ENCODE measurements around the gene NOP10. TPM values are rescaled to one million over a fixed set of nuclear protein-coding genes. Genes with fewer than 3 reads are reported as not detected.

NOP10 gene
- total and polyA plus RNA-seq, 12 donors = 136 to 353 (median 172) TPM

DNA sequence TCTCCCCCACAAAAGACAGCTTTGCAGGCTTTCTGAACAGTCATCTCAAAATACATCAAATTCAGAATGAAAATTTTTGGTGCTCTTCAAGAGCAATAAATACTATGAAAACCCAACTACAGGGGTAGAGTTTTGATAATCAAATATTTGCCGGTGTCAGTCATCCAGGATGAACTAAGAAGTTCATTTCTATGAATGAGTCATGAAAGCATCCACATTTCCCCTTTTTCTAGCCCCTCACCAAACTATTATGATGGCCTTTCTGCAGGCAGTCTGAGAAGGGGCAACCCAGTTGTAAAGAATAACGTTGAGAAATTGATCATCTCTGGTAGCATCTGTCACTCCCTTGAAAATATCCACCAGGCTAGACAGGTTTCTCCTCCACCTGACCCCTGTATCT is 27.2 kb upstream of the NOP10 start:
- intact Hi-C loops (cut with DNase I) = no loop called here

DNA sequence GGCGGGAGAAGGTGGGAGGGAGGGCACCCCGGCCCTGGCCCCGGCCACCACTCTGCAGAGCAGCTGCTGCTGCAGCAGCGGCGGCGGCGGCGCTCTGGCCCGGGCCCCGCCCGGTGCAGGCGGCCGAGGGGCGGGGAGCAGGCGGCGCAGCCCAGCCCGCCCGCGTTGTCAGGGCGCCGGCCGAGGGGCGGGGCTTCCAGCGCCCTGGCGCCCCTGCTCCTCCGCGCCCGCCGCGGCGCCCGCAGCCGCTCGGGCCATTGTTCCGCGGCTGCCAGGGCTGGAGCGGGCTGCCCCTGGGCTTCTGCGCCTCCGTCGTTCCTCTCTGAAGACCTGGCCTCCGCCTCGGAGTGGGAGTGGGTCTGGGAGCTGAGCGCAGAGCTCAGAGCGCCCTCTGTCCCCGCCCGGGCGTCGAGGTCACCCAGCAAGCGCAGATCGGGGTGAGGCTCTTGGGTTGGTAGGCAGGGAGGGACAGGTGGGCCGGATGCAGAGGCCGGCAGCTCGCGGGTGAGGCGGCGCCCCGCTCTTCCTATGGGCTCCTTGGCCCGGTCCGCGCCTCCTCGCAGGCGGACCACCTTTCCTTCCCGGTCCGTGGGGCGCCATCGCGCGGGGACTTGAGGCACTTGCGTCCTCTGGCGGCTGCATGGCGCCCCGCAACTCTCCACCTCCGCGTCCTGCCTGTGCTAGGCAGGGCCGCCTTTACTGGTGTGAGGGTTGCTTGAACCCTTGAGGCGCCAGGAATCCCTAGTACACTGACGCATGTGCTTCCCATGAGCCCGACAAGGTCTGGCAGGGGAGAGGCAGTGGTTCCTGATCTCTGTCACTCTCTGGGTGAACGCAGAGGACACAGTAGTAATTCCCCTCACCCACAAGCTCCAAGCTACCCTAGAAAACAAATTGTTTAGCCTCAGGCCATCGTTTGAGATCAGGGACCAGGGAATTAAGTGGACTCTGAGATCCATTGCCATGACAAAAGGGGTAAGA is 24.5 kb upstream of the NOP10 start, which contains the start of gene LPCAT4:
LPCAT4 (minus strand) TSS at position 96 of the 981 bp plus-strand sequence. CDS start 96 bp downstream, outside the sequence.
- Histone ChIP-seq H3K27ac (peak within 1 kb of the TSS; percentile 73 to 95 (median 92)), H3K27me3 (no peaks in the 10 kb centered on the region), H3K36me3 (replicated peaks in 1 of 2) (no peaks in the 10 kb centered on the region), H3K9me3 (replicated peaks in 1 of 3) (no peaks in the 10 kb centered on the region), H3K4me1 (replicated peaks in 1 of 2) (peaks cover 0 to 5% of the 10 kb centered on the region in 2 donors), H3K4me3 (peak within 1 kb of the TSS; percentile 72 to 94 (median 82))
- intact Hi-C loops (cut with DNase I) = loop anchor here (10.0 kb wide), 3 partner anchors 123 to 303 kb away; no protein-coding TSS in a partner anchor
- peak; percentile 47 to 62 for TF ChIP-seq POLR2A (IDR thresholded peaks at IDR 0.05)
- TF ChIP-seq, protein P1, sequence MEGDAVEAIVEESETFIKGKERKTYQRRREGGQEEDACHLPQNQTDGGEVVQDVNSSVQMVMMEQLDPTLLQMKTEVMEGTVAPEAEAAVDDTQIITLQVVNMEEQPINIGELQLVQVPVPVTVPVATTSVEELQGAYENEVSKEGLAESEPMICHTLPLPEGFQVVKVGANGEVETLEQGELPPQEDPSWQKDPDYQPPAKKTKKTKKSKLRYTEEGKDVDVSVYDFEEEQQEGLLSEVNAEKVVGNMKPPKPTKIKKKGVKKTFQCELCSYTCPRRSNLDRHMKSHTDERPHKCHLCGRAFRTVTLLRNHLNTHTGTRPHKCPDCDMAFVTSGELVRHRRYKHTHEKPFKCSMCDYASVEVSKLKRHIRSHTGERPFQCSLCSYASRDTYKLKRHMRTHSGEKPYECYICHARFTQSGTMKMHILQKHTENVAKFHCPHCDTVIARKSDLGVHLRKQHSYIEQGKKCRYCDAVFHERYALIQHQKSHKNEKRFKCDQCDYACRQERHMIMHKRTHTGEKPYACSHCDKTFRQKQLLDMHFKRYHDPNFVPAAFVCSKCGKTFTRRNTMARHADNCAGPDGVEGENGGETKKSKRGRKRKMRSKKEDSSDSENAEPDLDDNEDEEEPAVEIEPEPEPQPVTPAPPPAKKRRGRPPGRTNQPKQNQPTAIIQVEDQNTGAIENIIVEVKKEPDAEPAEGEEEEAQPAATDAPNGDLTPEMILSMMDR (IDR thresholded peaks at IDR 0.05) = peak; percentile 85 to 97 (median 94)
- 0 to 1% (median 0%) methylated on average over 11 to 80 of the region's 80 CpGs for WGBS, 4 donors
- peak; percentile 83 to 93 (median 88) for DNase-seq

More for the DNA sequence above, 27.2 kb upstream of the NOP10 start:
- no peak overlapping the region for H3K4me3 ChIP-seq
- H3K27ac ChIP-seq = no peak overlapping the region
- peaks cover 0 to 5% of the 10 kb centered on the region in 2 donors for H3K4me1 ChIP-seq (replicated peaks in 1 of 2)
- H3K9me3 ChIP-seq (replicated peaks in 1 of 3) = no peaks in the 10 kb centered on the region
- no peak for DNase-seq
- no peaks in the 10 kb centered on the region for H3K27me3 ChIP-seq
- TF ChIP-seq, protein P1 (IDR thresholded peaks at IDR 0.05) = no peak
- TF ChIP-seq POLR2A (IDR thresholded peaks at IDR 0.05) = no peak
- 59 to 63% (median 61%) methylated on average over 2 of the region's 2 CpGs for WGBS, 4 donors
- H3K36me3 ChIP-seq (replicated peaks in 1 of 2) = no peaks in the 10 kb centered on the region

DNA sequence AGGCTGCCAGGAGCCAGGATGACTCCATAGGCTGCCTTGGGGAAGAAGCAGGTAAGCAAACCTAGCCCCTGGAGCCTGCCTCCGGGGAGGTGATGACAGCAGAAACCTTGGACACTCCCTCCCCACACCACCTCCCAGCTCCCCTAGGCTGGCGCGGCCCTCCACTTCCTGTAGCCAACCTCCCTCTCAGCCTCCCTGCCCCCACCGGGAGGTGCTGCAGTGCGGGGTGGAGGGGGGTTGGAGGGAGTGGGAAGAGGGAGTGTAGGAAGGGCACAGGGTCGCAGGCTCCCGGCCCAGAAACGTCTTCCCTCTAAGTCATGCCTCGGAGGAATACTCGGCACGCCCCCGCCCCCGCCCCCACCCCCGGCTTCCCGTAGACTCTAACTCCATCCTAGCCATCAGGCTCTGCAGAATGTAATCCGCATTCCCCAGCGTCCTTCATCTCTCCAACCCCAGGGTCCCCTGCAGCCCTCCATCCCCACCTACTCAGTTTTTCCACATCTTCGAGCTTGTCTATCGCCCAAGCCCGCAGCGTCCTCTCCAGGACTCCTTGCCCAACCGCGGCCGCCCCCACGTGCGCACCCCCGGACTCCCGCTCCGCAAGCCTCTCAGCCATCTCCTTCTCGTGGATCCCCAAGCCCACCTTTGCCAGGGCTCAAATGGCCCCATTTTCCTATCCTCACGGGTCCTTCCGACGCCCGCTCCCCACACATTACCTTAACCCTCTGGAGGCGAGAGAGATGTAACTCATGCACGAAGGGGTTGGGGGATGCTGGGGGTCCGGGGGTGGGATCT is 23.5 kb upstream of the NOP10 start:
- no peaks in the 10 kb centered on the region for H3K36me3 ChIP-seq (replicated peaks in 1 of 2)
- no peaks in the 10 kb centered on the region for H3K27me3 ChIP-seq
- H3K4me3 ChIP-seq = peak overlapping the region; percentile 11 to 94 (median 80)
- WGBS, 4 donors = 0 to 1% (median 0%) methylated on average over 24 to 37 of the region's 37 CpGs
- TF ChIP-seq POLR2A (IDR thresholded peaks at IDR 0.05) = no peak
- TF ChIP-seq, protein P1 (IDR thresholded peaks at IDR 0.05) = no peak
- peak overlapping the region in 1 of 5 donors; percentile 93 for H3K27ac ChIP-seq
- H3K9me3 ChIP-seq (replicated peaks in 1 of 3) = no peaks in the 10 kb centered on the region
- H3K4me1 ChIP-seq (replicated peaks in 1 of 2) = peaks cover 0 to 5% of the 10 kb centered on the region in 2 donors
- DNase-seq = peak; percentile 36 to 60 (median 44)
- intact Hi-C loops (cut with DNase I) = loop anchor here (10.0 kb wide), 3 partner anchors 122 to 302 kb away; no protein-coding TSS in a partner anchor

Data from adrenal gland (tissue), 12 donors.